Psoas muscle (tissue), 8 donors: ENCODE data around the gene HNRNPUL1. TPM values are rescaled to one million over a fixed set of nuclear protein-coding genes. Genes with fewer than 3 reads are reported as not detected.
A peak's percentile ranks its signal among the peaks of the same experiment; 100 is the strongest.

Experiments used
- ATAC-seq, 4 donors: fragments of 200-7000 bp; cut with Tn5 transposase; one replicate each; pipeline ENCODE4 v1.9.1; 2020; ENCODE audit warnings: moderate library complexity in 3 of 4, mild to moderate bottlenecking in 2 of 4
- DNase-seq, 2 donors: peaks; one replicate each; pipeline ENCODE4 v3.0.0-alpha.2; 2020
- H3K27ac ChIP-seq: fragments of 200-600 bp; one replicate; pipeline ENCODE4 v1.8.0; 2022
- H3K27me3 ChIP-seq, 3 donors: fragments of 200-600 bp in 1 of 3; one replicate each; pipeline versions ENCODE4 v1.6.1 to v1.8.0; 2013 to 2022; ENCODE audit warnings: low read length in 2 of 3, mild to moderate bottlenecking in 2 of 3, moderate library complexity in 1 of 3; ENCODE audit not compliant: insufficient read depth in 3 of 3
- H3K36me3 ChIP-seq, 2 donors: fragments of 200-600 bp in 1 of 2; one replicate each; pipeline versions ENCODE4 v1.6.1 to v1.8.0; 2013 to 2022; ENCODE audit warnings: low read depth in 1 of 2, mild to moderate bottlenecking in 1 of 2, moderate library complexity in 1 of 2; ENCODE audit not compliant: insufficient read depth in 1 of 2
- H3K4me1 ChIP-seq: fragments of 200-600 bp; one replicate; pipeline ENCODE4 v1.8.0; 2022
- H3K4me3 ChIP-seq: fragments of 200-600 bp; one replicate; pipeline ENCODE4 v1.8.0; 2022; ENCODE audit warnings: mild to moderate bottlenecking
- H3K9me3 ChIP-seq: fragments of 200-600 bp; one replicate; pipeline ENCODE4 v1.8.0; 2022
- whole genome bisulfite sequencing, 3 donors: extraction: QIAGEN DNeasy Blood & Tissue Kit; methylation state at CpG; one replicate each; pipeline versions ENCODE4 v1.1.6 to v1.1.7; 2013; 5-methylcytosine and 5-hydroxymethylcytosine counted together
- intact Hi-C, 2 donors: fragments of 100-400 bp; cut with DNase I; formaldehyde crosslinking; loops; one replicate each; pipeline versions ENCODE4 v1.11.0 to v1.14.2; 2022
- long read RNA-seq, 2 donors: library from polyadenylated mRNA; unstranded; transcript quantifications; one replicate each; pipeline ENCODE4 v2.0.0, GENCODE V29; 2021
- polyA plus RNA-seq, 3 donors: library from polyadenylated mRNA; stranded (reverse); fragments of 200-250 nt; gene quantifications; one replicate each; pipeline ENCODE4 v1.2.3, GENCODE V29; 2013
- total RNA-seq, 4 donors: library from RNA; stranded (reverse); fragmentation: NEBNext Ultra II Directional in 2 of 4; extraction: Animal tissue kit (Norgen Biotek cat#: 25700) in 2 of 4; gene quantifications; one replicate each; pipeline versions ENCODE4 v1.2.1 to v1.2.4, GENCODE V29; 2021 to 2023
- TF ChIP-seq, protein P1 (sequence below): fragments of 200-600 bp; IDR thresholded peaks from one replicate; pipeline ENCODE4 v1.8.0; 2022; ENCODE audit warnings: antibody characterized with exemption
- donor health status: healthy with polysubstance abuse.
- donor health status: DM: no; HTN: no; CAD: no; lungs with moderate emphysema.
- donor health status: Bipolar disorder and iron deficiency.
- donor health status: healthy.
- donor health status: DM: yes; HTN: yes; CAD: no.
- donor health status: DM: no; HTN: no; CAD: no.
- donor health status: DM: no; HTN: no; CAD: no.
- donor health status: DM: yes; HTN: yes; CAD: no.

Gene HNRNPUL1
- total RNA-seq (100 to 1,000 TPM in 2 of 4 donors, 10 to 100 TPM in 2; 82.2 to 129 (median 105) TPM), polyA plus RNA-seq (10 to 100 TPM; 54.3 to 82.3 (median 69.2) TPM)
- long read RNA-seq, donor 1, transcript HNRNPUL1-204 (15 exons, 3,555 nt), result major isoform, 5 of 18 reads
- long read RNA-seq, donor 1, partial matches to known transcripts, result 4 of 18 reads
- long read RNA-seq, donor 1, other reads (novel, unspliced or antisense), result 7 of 18 reads
- long read RNA-seq, donor 2, transcript HNRNPUL1-204 (15 exons, 3,555 nt), result major isoform, 39 of 107 reads
- long read RNA-seq, donor 2, transcript HNRNPUL1-208 (15 exons, 3,043 nt), result minor isoform, 8 of 107 reads
- long read RNA-seq, donor 2, partial matches to known transcripts, result 45 of 107 reads
- long read RNA-seq, donor 2, other reads (novel, unspliced or antisense), result 13 of 107 reads

- TF ChIP-seq, protein P1, sequence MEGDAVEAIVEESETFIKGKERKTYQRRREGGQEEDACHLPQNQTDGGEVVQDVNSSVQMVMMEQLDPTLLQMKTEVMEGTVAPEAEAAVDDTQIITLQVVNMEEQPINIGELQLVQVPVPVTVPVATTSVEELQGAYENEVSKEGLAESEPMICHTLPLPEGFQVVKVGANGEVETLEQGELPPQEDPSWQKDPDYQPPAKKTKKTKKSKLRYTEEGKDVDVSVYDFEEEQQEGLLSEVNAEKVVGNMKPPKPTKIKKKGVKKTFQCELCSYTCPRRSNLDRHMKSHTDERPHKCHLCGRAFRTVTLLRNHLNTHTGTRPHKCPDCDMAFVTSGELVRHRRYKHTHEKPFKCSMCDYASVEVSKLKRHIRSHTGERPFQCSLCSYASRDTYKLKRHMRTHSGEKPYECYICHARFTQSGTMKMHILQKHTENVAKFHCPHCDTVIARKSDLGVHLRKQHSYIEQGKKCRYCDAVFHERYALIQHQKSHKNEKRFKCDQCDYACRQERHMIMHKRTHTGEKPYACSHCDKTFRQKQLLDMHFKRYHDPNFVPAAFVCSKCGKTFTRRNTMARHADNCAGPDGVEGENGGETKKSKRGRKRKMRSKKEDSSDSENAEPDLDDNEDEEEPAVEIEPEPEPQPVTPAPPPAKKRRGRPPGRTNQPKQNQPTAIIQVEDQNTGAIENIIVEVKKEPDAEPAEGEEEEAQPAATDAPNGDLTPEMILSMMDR, result peak; percentile 31
- Histone ChIP-seq H3K27me3 (no peaks in the 10 kb centered on the region), H3K27ac (peak within 1 kb of the TSS; percentile 98), H3K36me3 (peaks cover 0 to 17% of the 10 kb centered on the region in 2 donors), H3K4me1 (peaks cover 23% of the 10 kb centered on the region), H3K9me3 (no peaks in the 10 kb centered on the region), H3K4me3 (peak within 1 kb of the TSS; percentile 99)
- 0 to 1% (median 0%) methylated on average over 52 to 55 of the region's 55 CpGs for WGBS, 3 donors
- peak; percentile 97 to 99 for DNase-seq
- intact Hi-C loops, result loop anchor here in 1 of 2 donors (2.0 to 5.0 kb wide), 2 partner anchors 37 to 45 kb away; no protein-coding TSS in a partner anchor
- ATAC-seq, result peak; percentile 83 to 88 (median 84)
Observed at GRCh38 chr19:41263850-41264580, at the start of gene HNRNPUL1. TSS of gene HNRNPUL1 (plus strand) at chr19:41264372. CDS start at chr19:41264504, 132 bp downstream.

DNA sequence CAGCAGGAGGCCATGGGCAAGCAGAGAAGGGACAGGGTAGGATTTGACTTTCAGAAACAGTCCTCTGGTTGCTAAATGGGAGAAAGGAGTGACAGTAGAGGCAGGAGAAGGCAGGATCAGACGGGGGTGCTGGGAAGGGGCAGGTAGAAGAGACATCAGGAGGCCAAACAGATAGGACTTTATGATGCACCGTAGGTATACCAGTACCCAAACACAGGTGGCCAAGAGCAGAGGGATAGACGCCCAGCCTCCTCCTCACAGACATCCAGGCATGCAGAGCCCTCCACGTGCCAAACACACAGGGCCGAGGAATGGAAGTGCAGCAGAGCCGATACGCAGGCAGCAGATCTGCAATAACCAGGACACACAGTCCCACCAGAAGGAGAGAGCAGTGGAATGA, 46.4 kb upstream of the HNRNPUL1 start:
- H3K27ac ChIP-seq, result peak overlapping the region; percentile 66
- no peaks in the 10 kb centered on the region for H3K4me1 ChIP-seq
- H3K4me3 ChIP-seq, result no peak overlapping the region
- H3K27me3 ChIP-seq, result peaks cover 0 to 33% (median 10%) of the 10 kb centered on the region in 3 donors
- TF ChIP-seq, protein P1, result no peak
- no peaks in the 10 kb centered on the region for H3K36me3 ChIP-seq
- ATAC-seq (no peak), DNase-seq (no peak)
- intact Hi-C loops, result no loop called here
- WGBS, 3 donors, result 69 to 78% (median 75%) methylated on average over 7 of the region's 7 CpGs
- no peaks in the 10 kb centered on the region for H3K9me3 ChIP-seq

- no peaks in the 10 kb centered on the region for H3K36me3 ChIP-seq
- 63 to 68% (median 67%) methylated on average over 7 of the region's 7 CpGs for WGBS, 3 donors
- intact Hi-C loops, result no loop called here
- H3K27me3 ChIP-seq, result peaks cover 0 to 38% (median 10%) of the 10 kb centered on the region in 3 donors
- H3K4me1 ChIP-seq, result no peaks in the 10 kb centered on the region
- TF ChIP-seq, protein P1, result no peak
- DNase-seq (no peak), ATAC-seq (peak in 1 of 4 donors; percentile 9)
- H3K9me3 ChIP-seq, result no peaks in the 10 kb centered on the region
- peak overlapping the region; percentile 66 for H3K27ac ChIP-seq
- H3K4me3 ChIP-seq, result peak overlapping the region; percentile 36
Observed at GRCh38 chr19:41218249-41218614, 45.9 kb upstream of the HNRNPUL1 start.

DNA sequence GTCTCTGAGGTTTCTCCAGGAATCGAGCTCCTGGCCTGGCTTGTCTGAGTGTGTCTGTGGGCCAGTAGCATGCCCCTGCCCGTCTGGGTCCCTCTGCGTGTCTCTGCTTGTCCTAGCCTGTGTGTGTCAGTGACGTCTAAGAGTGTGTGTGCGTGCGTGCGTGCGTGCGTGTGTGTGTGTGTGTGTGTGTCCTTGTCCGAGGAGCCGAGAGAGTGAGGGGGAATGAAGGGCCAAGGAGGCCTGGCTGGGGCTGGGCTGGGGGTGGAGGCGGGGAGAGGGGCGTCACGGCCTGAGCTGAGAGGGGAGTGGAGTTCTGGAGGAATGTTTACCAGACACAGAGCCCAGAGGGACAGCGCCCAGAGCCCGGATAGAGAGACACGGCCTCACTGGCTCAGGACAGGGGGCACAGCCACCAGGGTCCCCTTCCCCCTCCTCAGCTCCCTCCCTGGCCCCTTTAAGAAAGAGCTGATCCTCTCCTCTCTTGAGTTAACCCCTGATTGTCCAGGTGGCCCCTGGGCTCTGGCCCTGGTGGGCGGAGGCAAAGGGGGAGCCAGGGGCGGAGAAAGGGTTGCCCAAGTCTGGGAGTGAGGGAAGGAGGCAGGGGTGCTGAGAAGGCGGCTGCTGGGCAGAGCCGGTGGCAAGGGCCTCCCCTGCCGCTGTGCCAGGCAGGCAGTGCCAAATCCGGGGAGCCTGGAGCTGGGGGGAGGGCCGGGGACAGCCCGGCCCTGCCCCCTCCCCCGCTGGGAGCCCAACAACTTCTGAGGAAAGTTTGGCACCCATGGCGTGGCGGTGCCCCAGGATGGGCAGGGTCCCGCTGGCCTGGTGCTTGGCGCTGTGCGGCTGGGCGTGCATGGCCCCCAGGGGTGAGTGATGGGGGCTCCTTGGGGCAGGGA, 45.3 kb upstream of the HNRNPUL1 start, which contains the start of gene AXL:
Gene AXL (plus strand): TSS at position 609 of the 893 bp plus-strand sequence. CDS start 170 bp downstream, at position 779.
- Histone ChIP-seq H3K27ac (peak within 1 kb of the TSS; percentile 73), H3K4me1 (no peaks in the 10 kb centered on the region), H3K9me3 (no peaks in the 10 kb centered on the region), H3K4me3 (peak within 1 kb of the TSS; percentile 65), H3K36me3 (no peaks in the 10 kb centered on the region), H3K27me3 (peaks cover 0 to 40% (median 10%) of the 10 kb centered on the region in 3 donors)
- DNase-seq (peak; percentile 78 to 89), ATAC-seq (peak; percentile 47 to 75 (median 66))
- TF ChIP-seq, protein P1, result no peak
- intact Hi-C loops, result no loop called here
- 5 to 7% (median 7%) methylated on average over 29 to 32 of the region's 32 CpGs for WGBS, 3 donors
